DMS153 (cell line): Measurements from ENCODE around the gene GRK3.
"Not testable (repeated sequence)": the region's sequence is repeated elsewhere in the genome, so short reads cannot be mapped to it uniquely, and the experiment has no call there.

Experiments used
- DNase-seq: peaks from one replicate; lab custom pipeline; 2025; lab: John Stamatoyannopoulos, UW

GRK3 gene

GRCh38 chr22:25698978-25699377 is 134.5 kb downstream of the GRK3 start:
- DNase-seq: no peak

GRCh38 chr22:25701056-25701780 is 136.7 kb downstream of the GRK3 start:
- DNase-seq: no peak

GRCh38 chr22:25702040-25702439 is 137.6 kb downstream of the GRK3 start:
- no peak for DNase-seq

GRCh38 chr22:25702571-25703167 is 138.2 kb downstream of the GRK3 start:
- no peak for DNase-seq

- DNase-seq: no peak
Measured at GRCh38 chr22:25704701-25705100, 140.2 kb downstream of the GRK3 start.

GRCh38 chr22:25706197-25706596 is 141.7 kb downstream of the GRK3 start:
- no peak for DNase-seq

- DNase-seq: not testable (repeated sequence)
Measured at GRCh38 chr22:25708430-25708829, 144.0 kb downstream of the GRK3 start.

GRCh38 chr22:25709758-25710157 is 145.3 kb downstream of the GRK3 start:
- DNase-seq: no peak

- no peak for DNase-seq
Measured at GRCh38 chr22:25710501-25710900, 146.0 kb downstream of the GRK3 start.

GRCh38 chr22:25711491-25711890 is 147.0 kb downstream of the GRK3 start:
- DNase-seq: no peak

GRCh38 chr22:25712661-25713400 is 148.4 kb downstream of the GRK3 start:
- DNase-seq: no peak

GRCh38 chr22:25714070-25714469 is 149.6 kb downstream of the GRK3 start:
- DNase-seq: no peak

- no peak for DNase-seq
Measured at GRCh38 chr22:25714739-25715138, 150.3 kb downstream of the GRK3 start.

- no peak for DNase-seq
Measured at GRCh38 chr22:25716637-25717036, 152.2 kb downstream of the GRK3 start.

- DNase-seq: no peak
Measured at GRCh38 chr22:25718135-25718840, 153.8 kb downstream of the GRK3 start.

GRCh38 chr22:25722223-25722622 is 157.7 kb downstream of the GRK3 start:
- no peak for DNase-seq

- no peak for DNase-seq
Measured at GRCh38 chr22:25722626-25723025, 158.2 kb downstream of the GRK3 start.

GRCh38 chr22:25726241-25726640 is 161.8 kb downstream of the GRK3 start:
- no peak for DNase-seq

- DNase-seq: no peak
Measured at GRCh38 chr22:25728071-25728470, 163.6 kb downstream of the GRK3 start.

- DNase-seq: no peak
Measured at GRCh38 chr22:25729016-25729995, 164.8 kb downstream of the GRK3 start.

GRCh38 chr22:25735650-25736049 is 171.2 kb downstream of the GRK3 start:
- DNase-seq: no peak
